Gastrocnemius medialis (tissue), 4 donors: Measurements from ENCODE around the gene PDK1. TPM values are rescaled to one million over a fixed set of nuclear protein-coding genes. Genes with fewer than 3 reads are reported as not detected.

Source experiments
- ATAC-seq, 2 donors: fragments of 150-250 bp; one replicate each; pipeline ENCODE4 v1.9.1; 2016
- DNase-seq, 2 donors: peaks; one replicate each; pipeline ENCODE4 v3.0.0-alpha.2; 2019
- H3K27ac ChIP-seq, 4 donors: fragments of 200-600 bp; sonication (generic); 1 replicate in 1 of 4; 2 replicates in 3 of 4; pipeline ENCODE4 v1.5.1; 2016 to 2018; ENCODE audit warnings: mild to moderate bottlenecking in 2 of 4, moderate library complexity in 1 of 4
- H3K27me3 ChIP-seq, 3 donors: fragments of 200-600 bp; sonication (generic) in 2 of 3; 1 replicate in 1 of 3; 2 replicates in 2 of 3; pipeline versions ENCODE4 v1.5.1 to v1.6.0; 2016 to 2019; ENCODE audit warnings: mild to moderate bottlenecking in 1 of 3, moderate library complexity in 1 of 3
- H3K36me3 ChIP-seq, 2 donors: fragments of 200-600 bp; sonication (generic) in 1 of 2; one replicate each; pipeline ENCODE4 v1.5.1; 2017 to 2018
- H3K4me1 ChIP-seq, 2 donors: fragments of 200-600 bp; sonication (generic) in 1 of 2; one replicate each; pipeline ENCODE4 v1.5.1; 2016 to 2017; ENCODE audit warnings: mild to moderate bottlenecking in 2 of 2
- H3K4me3 ChIP-seq, 4 donors: fragments of 200-600 bp; sonication (generic) in 3 of 4; 1 replicate in 1 of 4; 2 replicates in 3 of 4; pipeline ENCODE4 v1.5.1; 2016 to 2019; ENCODE audit warnings: mild to moderate bottlenecking in 2 of 4
- H3K9me3 ChIP-seq, 3 donors: fragments of 200-600 bp; sonication (generic) in 2 of 3; 1 replicate in 1 of 3; 2 replicates in 2 of 3; pipeline ENCODE4 v1.5.1; 2016 to 2019
- POLR2A ChIP-seq, 2 donors: fragments of 450-650 bp; IDR thresholded peaks; one replicate each; pipeline ENCODE4 v1.6.1; 2017; ENCODE audit warnings: antibody characterized with exemption in 2 of 2, mild to moderate bottlenecking in 2 of 2, moderate library complexity in 2 of 2
- in situ Hi-C, 4 donors: fragments of 200-750 bp; cut with MboI; loops; one replicate each; pipeline versions ENCODE4 v1.15.0 to v1.8.0; 2017; ENCODE audit warnings: low sequenced_read_pairs in 4 of 4
- intact Hi-C: fragments of 100-400 bp; cut with DNase I; formaldehyde crosslinking; loops from one replicate; pipeline ENCODE4 v1.15.1; 2023; ENCODE audit warnings: low total_unique reads
- total RNA-seq, 4 donors: library from RNA; depleted of rRNA; stranded (reverse); fragments of >200 nt; gene quantifications; one replicate each; pipeline versions ENCODE4 v1.1.0 to v1.2.3, GENCODE V29; 2016
- TF ChIP-seq, protein P1 (sequence below), 5 experiments: fragments of 450-650 bp in 3 of 5; fragments of 200-600 bp in 2 of 5; sonication (generic) in 2 of 5; IDR thresholded peaks in 4 of 5; conservative IDR thresholded peaks in 1 of 5; 1 replicate in 4 of 5; 2 replicates in 1 of 5; pipeline ENCODE4 v1.5.1; 2016 to 2019; ENCODE audit warnings: antibody characterized with exemption in 5 of 5, mild to moderate bottlenecking in 3 of 5, moderate library complexity in 3 of 5

PDK1 gene
- total RNA-seq, 4 donors from 2014 or later: 5.8 to 23.8 (median 14.0) TPM

DNA sequence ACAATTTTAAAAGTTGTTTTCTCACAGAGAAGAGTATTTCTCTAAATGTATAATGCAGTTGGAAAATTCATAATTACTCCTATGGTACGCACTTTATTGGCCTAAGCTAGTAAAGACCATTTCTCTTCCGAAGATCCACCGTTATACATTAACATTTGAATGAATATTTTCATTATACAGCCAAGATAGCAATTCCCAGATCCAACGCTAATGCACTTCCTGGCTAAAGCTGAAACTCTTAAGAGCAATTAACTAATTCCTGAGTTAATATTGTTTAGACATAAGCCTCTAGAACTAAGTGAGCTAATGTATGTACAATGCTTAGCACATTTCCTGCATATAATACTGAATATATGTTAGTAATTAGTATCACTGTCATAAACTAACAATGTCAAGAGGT lies 56.2 kb downstream of the PDK1 start:
- in situ Hi-C loops (no loop called here), intact Hi-C loops (no loop called here)
- Histone ChIP-seq H3K27me3 (no peaks in the 10 kb centered on the region), H3K36me3 (no peaks in the 10 kb centered on the region), H3K4me1 (no peaks in the 10 kb centered on the region), H3K27ac (no peak overlapping the region), H3K4me3 (no peak overlapping the region), H3K9me3 (no peaks in the 10 kb centered on the region)
- ATAC-seq: no peak
- TF ChIP-seq POLR2A (IDR thresholded peaks at IDR 0.05): no peak
- TF ChIP-seq, protein P1, sequence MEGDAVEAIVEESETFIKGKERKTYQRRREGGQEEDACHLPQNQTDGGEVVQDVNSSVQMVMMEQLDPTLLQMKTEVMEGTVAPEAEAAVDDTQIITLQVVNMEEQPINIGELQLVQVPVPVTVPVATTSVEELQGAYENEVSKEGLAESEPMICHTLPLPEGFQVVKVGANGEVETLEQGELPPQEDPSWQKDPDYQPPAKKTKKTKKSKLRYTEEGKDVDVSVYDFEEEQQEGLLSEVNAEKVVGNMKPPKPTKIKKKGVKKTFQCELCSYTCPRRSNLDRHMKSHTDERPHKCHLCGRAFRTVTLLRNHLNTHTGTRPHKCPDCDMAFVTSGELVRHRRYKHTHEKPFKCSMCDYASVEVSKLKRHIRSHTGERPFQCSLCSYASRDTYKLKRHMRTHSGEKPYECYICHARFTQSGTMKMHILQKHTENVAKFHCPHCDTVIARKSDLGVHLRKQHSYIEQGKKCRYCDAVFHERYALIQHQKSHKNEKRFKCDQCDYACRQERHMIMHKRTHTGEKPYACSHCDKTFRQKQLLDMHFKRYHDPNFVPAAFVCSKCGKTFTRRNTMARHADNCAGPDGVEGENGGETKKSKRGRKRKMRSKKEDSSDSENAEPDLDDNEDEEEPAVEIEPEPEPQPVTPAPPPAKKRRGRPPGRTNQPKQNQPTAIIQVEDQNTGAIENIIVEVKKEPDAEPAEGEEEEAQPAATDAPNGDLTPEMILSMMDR (IDR thresholded peaks at IDR 0.05 in 4 of 5, conservative IDR thresholded peaks at IDR 0.05 in 1 of 5): no peak
- no peak for DNase-seq

DNA sequence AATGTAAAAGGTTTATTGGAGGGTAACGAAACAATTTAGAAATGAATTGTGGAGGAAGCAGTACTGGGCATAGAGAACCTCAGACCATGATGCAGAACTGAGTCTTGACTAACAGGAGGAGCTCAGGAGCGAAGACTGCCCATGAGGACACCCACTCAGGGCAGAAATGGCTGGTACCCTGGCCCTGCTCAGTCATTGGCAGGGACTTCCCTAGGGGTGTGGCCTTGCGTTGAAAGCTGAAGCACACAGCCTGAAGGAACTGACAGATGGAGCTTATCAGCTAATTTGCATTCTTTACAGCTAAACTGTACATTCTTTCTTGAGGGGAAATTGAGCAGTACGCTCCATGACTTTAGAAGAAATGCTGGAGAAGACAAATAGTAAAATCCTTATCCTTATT lies 57.1 kb downstream of the PDK1 start:
- DNase-seq: no peak
- Histone ChIP-seq H3K4me1 (no peaks in the 10 kb centered on the region), H3K4me3 (no peak overlapping the region), H3K27ac (no peak overlapping the region), H3K27me3 (no peaks in the 10 kb centered on the region), H3K9me3 (no peaks in the 10 kb centered on the region), H3K36me3 (no peaks in the 10 kb centered on the region)
- intact Hi-C loops (no loop called here), in situ Hi-C loops (no loop called here)
- TF ChIP-seq POLR2A (IDR thresholded peaks at IDR 0.05): no peak
- TF ChIP-seq, protein P1 (IDR thresholded peaks at IDR 0.05 in 4 of 5, conservative IDR thresholded peaks at IDR 0.05 in 1 of 5): no peak
- ATAC-seq: no peak

DNA sequence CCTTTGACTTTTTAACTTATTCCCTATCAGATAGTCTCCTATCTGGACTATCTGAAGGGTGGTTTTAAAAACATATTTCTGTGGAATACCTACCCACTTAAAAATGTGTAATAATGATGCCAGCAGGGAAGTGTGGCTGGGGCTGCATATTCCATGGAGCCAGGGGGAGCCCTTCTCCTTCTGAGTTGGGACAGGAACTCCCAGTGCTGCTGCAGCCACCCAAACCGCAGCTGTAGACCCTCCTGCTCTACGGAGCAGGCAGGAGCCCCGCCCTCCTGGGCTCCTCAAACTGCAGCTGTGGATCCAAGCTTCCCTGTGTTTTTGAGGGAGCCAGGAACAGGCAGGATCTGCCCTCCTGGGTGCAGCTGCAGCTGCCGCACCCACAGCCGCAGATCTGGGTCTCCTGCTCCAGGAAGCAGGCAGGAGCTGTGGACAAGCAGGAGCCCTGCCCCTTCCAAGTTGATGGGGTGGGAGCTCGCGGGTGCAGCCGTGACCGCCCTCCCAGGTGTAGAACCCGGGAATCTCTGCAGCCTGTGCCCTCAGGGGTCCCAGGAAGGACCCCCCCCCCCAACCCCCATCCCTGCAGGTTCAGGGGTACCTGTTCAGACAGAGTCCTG lies 57.8 kb downstream of the PDK1 start:
- no peak for ATAC-seq

DNA sequence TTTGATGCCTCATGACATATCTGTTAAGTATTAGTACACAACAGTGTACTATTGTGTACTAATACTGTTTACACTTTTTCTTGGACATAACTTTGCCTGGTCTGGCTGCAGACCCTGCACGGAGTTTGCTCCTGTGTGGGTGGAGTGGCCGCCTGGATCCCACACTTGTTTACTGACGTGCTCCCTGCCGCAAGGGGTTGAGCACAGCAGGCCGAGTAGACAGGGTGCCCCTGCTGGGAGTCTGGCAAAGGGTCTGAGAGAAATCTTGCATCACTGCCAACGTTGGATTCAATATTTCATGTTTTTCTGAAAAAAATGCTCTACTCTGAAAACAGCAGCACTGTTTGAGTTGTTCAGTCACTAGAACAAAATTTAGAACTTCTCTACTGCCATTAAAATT lies 59.0 kb downstream of the PDK1 start:
- Histone ChIP-seq H3K4me1 (no peaks in the 10 kb centered on the region), H3K27me3 (no peaks in the 10 kb centered on the region), H3K27ac (no peak overlapping the region), H3K36me3 (no peaks in the 10 kb centered on the region), H3K9me3 (no peaks in the 10 kb centered on the region), H3K4me3 (no peak overlapping the region)
- no peak for TF ChIP-seq POLR2A (IDR thresholded peaks at IDR 0.05)
- TF ChIP-seq, protein P1 (IDR thresholded peaks at IDR 0.05 in 4 of 5, conservative IDR thresholded peaks at IDR 0.05 in 1 of 5): no peak
- DNase-seq (no peak), ATAC-seq (no peak)
- intact Hi-C loops (no loop called here), in situ Hi-C loops (no loop called here)

More for the DNA sequence above, 57.8 kb downstream of the PDK1 start:
- H3K27me3 ChIP-seq: no peaks in the 10 kb centered on the region
- H3K9me3 ChIP-seq: no peaks in the 10 kb centered on the region
- DNase-seq: no peak
- H3K4me3 ChIP-seq: no peak overlapping the region
- no peaks in the 10 kb centered on the region for H3K4me1 ChIP-seq
- no peak overlapping the region for H3K27ac ChIP-seq
- in situ Hi-C loops: no loop called here
- intact Hi-C loops: no loop called here
- TF ChIP-seq, protein P1 (IDR thresholded peaks at IDR 0.05 in 4 of 5, conservative IDR thresholded peaks at IDR 0.05 in 1 of 5): no peak
- no peaks in the 10 kb centered on the region for H3K36me3 ChIP-seq

DNA sequence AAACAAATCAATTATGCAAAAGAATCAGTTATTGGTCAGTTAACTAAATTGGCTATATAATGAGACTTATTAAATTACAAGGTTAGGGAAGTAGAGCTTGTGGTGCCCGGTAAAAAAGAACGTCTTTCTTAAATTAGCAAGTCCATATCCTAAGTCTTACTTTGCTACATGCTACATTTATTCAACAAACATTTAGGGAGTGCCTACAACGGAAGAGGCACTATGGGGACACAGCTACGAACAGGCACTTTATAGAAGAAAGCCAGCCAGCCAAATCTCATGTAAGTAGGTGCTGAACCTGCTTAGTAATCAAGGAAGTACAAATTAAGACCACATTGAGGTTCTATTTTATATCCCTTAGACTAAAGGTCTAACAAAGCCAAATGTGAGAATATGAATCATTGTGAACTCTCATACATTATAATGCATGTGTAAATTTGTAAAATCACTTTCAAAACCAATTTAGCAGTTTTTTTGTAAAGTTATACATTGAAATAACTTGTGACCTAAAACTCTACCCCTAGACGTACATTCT lies 59.9 kb downstream of the PDK1 start:
- H3K4me3 ChIP-seq: no peak overlapping the region
- no peaks in the 10 kb centered on the region for H3K4me1 ChIP-seq
- H3K9me3 ChIP-seq: no peaks in the 10 kb centered on the region
- ATAC-seq: no peak
- H3K27me3 ChIP-seq: no peaks in the 10 kb centered on the region
- in situ Hi-C loops (no loop called here), intact Hi-C loops (no loop called here)
- H3K27ac ChIP-seq: no peak overlapping the region
- no peak for DNase-seq
- no peak for TF ChIP-seq POLR2A (IDR thresholded peaks at IDR 0.05)
- TF ChIP-seq, protein P1 (IDR thresholded peaks at IDR 0.05 in 4 of 5, conservative IDR thresholded peaks at IDR 0.05 in 1 of 5): no peak
- H3K36me3 ChIP-seq: no peaks in the 10 kb centered on the region
